Measurements from ENCODE around the gene B4GALT1. TPM values are rescaled to one million over a fixed set of nuclear protein-coding genes. Genes with fewer than 3 reads are reported as not detected.

B4GALT1 gene, protein sequence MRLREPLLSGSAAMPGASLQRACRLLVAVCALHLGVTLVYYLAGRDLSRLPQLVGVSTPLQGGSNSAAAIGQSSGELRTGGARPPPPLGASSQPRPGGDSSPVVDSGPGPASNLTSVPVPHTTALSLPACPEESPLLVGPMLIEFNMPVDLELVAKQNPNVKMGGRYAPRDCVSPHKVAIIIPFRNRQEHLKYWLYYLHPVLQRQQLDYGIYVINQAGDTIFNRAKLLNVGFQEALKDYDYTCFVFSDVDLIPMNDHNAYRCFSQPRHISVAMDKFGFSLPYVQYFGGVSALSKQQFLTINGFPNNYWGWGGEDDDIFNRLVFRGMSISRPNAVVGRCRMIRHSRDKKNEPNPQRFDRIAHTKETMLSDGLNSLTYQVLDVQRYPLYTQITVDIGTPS
- 10 to 100 TPM; 28.7 to 30.8 TPM for total RNA-seq
- 10 to 100 TPM; 15.1 to 24.2 (median 18.6) TPM for polyA plus RNA-seq
- 26.4 to 107 (median 33.1) reads per million in 6 experiments for total RNA-seq

DNA sequence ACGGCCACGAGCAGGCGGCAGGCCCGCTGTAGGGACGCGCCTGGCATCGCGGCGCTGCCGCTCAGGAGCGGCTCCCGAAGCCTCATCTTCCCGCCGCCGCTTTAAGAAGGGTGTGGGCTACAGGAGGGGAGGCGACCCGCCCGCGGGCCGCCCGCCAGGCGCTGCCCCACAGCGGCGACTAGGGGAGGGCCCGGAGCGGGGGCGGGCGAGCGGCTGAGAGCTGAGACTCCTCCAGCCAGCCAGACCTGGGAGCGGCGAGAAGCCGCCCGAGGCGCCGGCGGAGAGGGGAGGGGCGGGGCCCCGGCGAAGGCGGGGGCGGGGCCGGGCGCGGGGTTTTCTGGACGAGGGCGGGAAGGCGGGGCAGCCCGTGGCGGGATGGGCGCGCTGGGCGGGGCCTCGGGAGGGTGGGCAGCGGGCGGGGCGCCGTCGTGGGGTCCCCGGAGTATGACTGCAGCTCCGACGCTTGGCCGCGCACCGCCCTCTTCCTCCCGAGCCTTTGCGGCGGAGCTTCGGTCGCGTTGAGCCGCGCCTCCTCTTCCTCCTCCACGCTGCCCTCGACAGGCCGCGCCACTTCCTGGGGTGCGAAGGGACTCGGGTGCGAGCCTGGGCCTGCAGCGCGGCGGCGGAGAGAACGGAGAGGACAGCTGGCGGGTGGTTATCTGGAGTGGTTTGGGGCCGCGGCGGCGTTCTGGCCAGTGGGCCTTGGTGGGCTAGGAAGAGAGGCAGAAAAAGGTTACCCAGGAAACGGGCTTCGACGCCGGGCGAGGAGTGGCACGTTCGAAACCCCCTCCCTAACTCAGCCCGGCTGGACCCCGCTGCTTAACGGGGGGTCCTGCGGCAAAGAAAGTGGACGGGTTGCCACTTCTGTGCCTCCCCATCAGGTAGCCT lies at the start of gene B4GALT1:
B4GALT1 (minus strand) TSS at position 253 of the 888 bp plus-strand sequence; CDS start at position 86, 167 bp downstream.
- POLR2A ChIA-PET: interaction anchor here (0.6 to 2.8 kb wide), 16 partner anchors 12 to 142 kb away, joined by 3 to 36 read pairs (median 6); partner anchors contain the start of genes BAG1, CHMP5, DNAJA1 and NFX1

DNA sequence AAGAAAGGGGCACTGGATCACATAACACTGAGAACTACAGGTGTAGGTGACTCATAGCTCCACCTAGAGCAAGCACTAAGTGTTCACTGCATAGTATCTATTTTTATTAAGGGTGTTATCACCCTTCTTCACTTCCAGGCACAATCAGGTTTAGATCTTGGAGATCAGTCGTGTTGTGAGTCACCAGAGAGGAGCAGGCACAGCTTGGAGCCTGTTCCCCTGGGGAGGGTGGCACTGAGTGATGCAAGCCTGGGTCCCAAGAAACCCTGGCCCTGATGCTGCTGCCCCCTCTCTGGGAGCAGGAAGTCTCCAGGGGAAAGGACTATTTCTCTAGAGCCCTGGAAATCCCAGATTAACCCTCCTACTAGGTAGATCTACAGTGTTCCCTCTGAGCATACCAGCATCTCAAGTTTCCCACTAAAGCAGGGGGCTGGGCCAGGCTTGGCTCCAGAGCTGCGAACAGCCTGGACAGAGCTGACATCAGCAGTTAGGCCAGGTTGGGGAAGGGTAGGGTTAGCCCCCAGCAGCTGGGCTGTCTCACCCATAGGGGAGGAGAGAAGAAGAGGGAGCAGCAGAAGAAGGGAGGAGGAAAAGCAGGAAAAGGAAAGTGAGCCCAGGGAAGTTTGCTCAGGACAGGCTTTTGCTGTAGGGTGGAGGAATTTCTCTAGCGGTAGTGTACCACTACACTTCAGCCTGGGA lies 44.7 kb upstream of the B4GALT1 start:
- H3K4me3 Mint-ChIP-seq: no peak overlapping the region
- no peak overlapping the region for H3K27ac Mint-ChIP-seq
- peaks cover 0 to 1% (median 0%) of the 10 kb centered on the region in 9 donors for H3K9me3 Mint-ChIP-seq
- no peak for DNase-seq
- H3K4me1 Mint-ChIP-seq: no peaks in the 10 kb centered on the region
- H3K36me3 Mint-ChIP-seq: no peaks in the 10 kb centered on the region
- POLR2A ChIA-PET: no interaction called here
- ATAC-seq: no peak
- H3K27me3 Mint-ChIP-seq: no peaks in the 10 kb centered on the region

More for the DNA sequence above, at the start of gene B4GALT1:
- Mint-ChIP-seq H3K9me3 (no peaks in the 10 kb centered on the region), H3K27ac (peak within 1 kb of the TSS; percentile 94 to 100 (median 99)), H3K36me3 (no peaks in the 10 kb centered on the region), H3K27me3 (no peaks in the 10 kb centered on the region), H3K4me1 (peaks cover 41 to 69% (median 62%) of the 10 kb centered on the region in 4 donors), H3K4me3 (peak within 1 kb of the TSS; percentile 89 to 99 (median 96))
- peak; percentile 81 to 82 for ATAC-seq
- peak; percentile 86 to 99 (median 93) for DNase-seq

DNA sequence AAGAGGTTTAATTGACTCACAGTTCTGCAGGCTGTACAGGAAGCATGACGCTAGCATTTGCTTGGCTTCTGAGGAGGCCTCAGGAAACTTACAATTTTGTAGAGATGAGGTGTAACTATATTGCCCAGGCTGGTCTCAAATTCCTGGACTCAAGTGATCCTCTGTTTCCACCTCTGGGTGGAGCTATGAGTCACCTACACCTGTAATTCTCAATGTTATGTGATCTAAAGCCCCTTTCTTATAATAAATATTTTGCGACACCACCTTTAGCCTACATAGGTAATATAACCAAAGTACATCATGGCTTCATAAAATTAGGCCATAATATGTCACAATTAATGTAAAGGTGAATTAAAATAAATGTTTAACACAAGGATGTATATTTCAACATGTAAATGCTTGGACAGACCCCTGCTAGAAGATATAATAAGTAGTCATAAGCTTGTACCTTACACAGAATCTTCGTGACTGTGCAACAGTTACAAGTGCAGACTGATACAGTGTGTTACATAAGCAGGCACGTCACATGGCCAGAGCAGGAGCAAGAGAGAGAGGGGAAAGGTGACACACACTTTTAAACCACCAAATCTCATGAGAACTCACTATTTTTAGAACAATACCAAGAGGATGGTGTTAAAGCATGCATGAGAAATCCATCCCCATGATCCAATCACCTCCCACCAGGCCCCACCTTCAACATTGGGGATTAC lies 43.0 kb upstream of the B4GALT1 start:
- H3K4me1 Mint-ChIP-seq: no peaks in the 10 kb centered on the region
- no peaks in the 10 kb centered on the region for H3K36me3 Mint-ChIP-seq
- DNase-seq (no peak), ATAC-seq (no peak)
- no peak overlapping the region for H3K27ac Mint-ChIP-seq
- H3K4me3 Mint-ChIP-seq: no peak overlapping the region
- POLR2A ChIA-PET: no interaction called here
- H3K27me3 Mint-ChIP-seq: peaks cover 0 to 2% (median 0%) of the 10 kb centered on the region in 5 donors
- peaks cover 0 to 1% (median 0%) of the 10 kb centered on the region in 9 donors for H3K9me3 Mint-ChIP-seq

DNA sequence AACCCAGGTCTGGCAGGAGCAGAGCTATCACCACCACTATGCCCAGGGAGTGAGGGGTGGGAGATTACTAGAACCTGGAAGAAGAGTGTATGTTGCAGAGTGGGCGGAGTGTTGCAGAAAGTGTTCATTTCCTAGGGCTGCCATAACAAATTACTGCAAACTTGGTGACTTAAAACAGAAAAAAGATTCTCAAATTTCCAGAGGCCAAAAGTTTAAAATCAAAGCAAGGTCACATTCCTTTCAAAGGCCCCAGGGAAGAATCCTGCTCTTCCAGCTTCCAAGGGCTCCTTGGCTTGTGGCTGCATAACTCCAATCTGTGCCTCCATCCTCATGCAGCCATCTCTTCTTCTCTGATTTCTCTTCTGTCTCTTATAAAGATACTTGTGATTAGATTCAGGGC lies 42.3 kb upstream of the B4GALT1 start:
- Mint-ChIP-seq H3K27ac (peak overlapping the region in 1 of 10 donors; percentile 20), H3K36me3 (no peaks in the 10 kb centered on the region), H3K4me1 (no peaks in the 10 kb centered on the region), H3K27me3 (peaks cover 0 to 2% (median 0%) of the 10 kb centered on the region in 5 donors), H3K4me3 (no peak overlapping the region), H3K9me3 (peaks cover 0 to 1% (median 0%) of the 10 kb centered on the region in 9 donors)
- DNase-seq: no peak
- ATAC-seq: no peak
- POLR2A ChIA-PET: no interaction called here

DNA sequence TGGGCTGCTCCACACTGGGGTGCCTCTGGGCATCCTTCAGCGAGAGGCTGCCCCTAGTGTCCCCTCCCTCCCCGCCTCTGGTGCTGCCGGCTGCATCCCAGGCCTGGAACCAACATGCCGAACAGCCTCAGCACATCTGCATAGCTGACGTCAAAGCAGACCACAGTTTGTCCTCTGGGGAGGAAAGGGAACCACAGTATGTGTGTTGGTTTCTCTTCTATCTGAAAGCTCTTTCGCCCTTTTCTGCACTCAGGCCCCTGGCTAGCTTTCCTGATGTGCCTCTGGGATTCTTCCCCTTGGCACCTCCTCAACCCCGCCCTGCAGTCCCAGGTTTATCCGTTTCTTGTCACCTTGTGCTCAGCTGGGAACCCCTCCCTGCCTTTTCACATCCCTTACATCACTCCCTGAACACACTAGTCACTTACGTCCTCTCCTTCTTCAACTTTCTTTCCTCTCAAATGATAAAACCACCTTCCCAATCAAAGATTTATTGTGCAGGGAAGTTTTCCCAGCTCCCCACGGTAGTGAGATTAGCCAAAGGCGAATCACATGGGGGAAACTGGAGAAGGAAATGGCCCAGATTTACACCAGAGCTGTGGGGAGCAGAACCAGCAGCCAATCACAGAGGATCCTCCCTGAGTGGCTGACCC lies 35.5 kb upstream of the B4GALT1 start:
- H3K27me3 Mint-ChIP-seq: peaks cover 0 to 2% (median 0%) of the 10 kb centered on the region in 5 donors
- no peaks in the 10 kb centered on the region for H3K36me3 Mint-ChIP-seq
- H3K4me3 Mint-ChIP-seq: peak overlapping the region in 1 of 10 donors; percentile 63
- peaks cover 0 to 1% (median 0%) of the 10 kb centered on the region in 9 donors for H3K9me3 Mint-ChIP-seq
- DNase-seq: peak in 7 of 10 donors; percentile 15 to 66 (median 23)
- peak overlapping the region in 2 of 10 donors; percentile 33 to 79 for H3K27ac Mint-ChIP-seq
- peaks cover 6 to 11% (median 7%) of the 10 kb centered on the region in 4 donors for H3K4me1 Mint-ChIP-seq
- ATAC-seq: peak; percentile 79 to 95
- POLR2A ChIA-PET: no interaction called here

DNA sequence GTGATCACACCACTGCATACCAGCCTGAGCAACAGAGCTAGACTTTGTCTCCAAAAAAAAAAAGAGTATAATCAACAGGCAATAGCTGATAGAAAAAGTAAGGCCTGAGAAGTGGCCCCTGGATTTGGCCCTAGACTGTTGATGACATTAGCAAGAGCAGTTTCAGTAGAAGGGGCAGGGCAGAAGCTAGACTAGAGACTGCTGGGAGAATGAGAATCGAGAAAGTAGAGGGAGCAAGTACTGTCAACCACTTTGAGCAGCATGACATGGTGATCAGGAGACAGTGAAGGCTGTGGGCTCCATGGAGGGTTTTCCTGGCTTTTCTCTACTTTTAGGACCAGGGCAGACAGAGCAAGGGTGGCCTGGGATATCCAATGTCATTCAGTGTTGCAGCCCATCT lies 34.9 kb upstream of the B4GALT1 start:
- H3K9me3 Mint-ChIP-seq: peaks cover 0 to 1% (median 0%) of the 10 kb centered on the region in 9 donors
- POLR2A ChIA-PET: interaction anchor here (1.2 kb wide), 1 partner anchor 31 kb away, joined by 3 read pairs; no protein-coding TSS in a partner anchor
- H3K36me3 Mint-ChIP-seq: no peaks in the 10 kb centered on the region
- H3K27me3 Mint-ChIP-seq: peaks cover 0 to 2% (median 0%) of the 10 kb centered on the region in 5 donors
- no peak for DNase-seq
- peak overlapping the region in 2 of 10 donors; percentile 33 to 70 for H3K27ac Mint-ChIP-seq
- no peak overlapping the region for H3K4me3 Mint-ChIP-seq
- ATAC-seq: peak in 1 of 2 donors; percentile 11
- peaks cover 6 to 11% (median 7%) of the 10 kb centered on the region in 4 donors for H3K4me1 Mint-ChIP-seq

DNA sequence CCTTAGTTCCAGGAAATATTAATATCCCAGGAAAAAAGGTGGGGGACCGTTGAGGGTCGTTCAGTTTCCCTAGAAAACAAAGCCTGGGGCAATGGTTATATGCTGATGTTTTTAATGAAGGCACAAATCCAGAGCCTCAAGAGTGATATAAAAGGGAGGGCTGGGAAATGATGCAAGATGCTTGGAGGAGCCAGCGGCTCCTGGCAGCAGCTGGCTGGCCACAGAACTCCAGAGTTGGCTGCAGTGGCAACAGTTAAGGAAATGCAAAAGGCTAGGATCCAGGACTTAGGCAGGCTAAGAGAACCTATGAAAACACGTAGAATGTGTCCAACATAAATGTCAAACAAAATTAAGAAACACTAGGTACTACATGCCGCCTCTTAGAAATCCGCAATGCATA lies 31.0 kb upstream of the B4GALT1 start:
- POLR2A ChIA-PET: no interaction called here
- Mint-ChIP-seq H3K27me3 (no peaks in the 10 kb centered on the region), H3K9me3 (no peaks in the 10 kb centered on the region), H3K27ac (no peak overlapping the region), H3K4me3 (no peak overlapping the region), H3K4me1 (peaks cover 6 to 11% (median 7%) of the 10 kb centered on the region in 4 donors), H3K36me3 (no peaks in the 10 kb centered on the region)
- ATAC-seq (no peak), DNase-seq (no peak)

DNA sequence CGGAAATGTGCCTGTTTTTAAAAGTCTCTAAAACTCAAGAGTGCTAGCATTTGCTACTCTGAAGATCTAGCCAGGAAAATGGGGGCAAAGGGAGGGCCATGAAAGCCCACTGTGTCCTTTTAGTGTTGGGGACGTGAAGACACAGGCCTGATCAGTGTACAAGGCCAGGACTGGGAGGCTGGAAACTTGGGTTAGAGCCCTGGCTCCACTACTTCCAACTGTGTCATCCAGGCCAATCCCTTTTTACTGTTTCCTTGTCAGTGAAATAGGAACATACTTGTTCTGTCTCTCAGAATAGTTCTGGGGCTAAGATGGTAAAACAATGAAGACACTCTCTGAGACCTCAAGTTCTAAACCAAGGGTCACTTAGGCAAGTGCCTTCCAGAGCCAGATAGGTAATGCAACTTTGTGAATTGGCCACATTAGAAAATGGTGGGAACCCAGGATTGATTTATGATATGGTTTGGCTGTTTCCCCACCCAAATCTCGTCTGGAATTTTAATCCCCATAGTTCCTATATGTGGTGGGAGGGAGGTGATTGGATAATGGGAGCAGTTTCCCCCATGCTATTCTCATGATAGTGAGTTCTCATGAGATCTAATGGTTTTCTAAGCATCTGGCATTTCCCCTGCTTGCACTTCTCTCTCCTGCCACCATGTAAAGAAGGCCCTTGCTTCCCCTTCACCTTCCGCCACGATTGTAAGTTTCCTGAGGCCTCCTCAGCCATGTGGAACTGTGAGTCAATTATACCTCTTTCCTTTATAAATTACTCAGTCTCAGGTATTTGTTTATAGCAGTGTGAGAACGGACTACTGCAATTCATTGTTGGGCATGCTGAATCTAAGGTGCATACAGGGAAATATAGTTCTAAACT lies 30.4 kb upstream of the B4GALT1 start:
- peaks cover 1 to 6% (median 3%) of the 10 kb centered on the region in 4 donors for H3K4me1 Mint-ChIP-seq
- POLR2A ChIA-PET: no interaction called here
- no peaks in the 10 kb centered on the region for H3K36me3 Mint-ChIP-seq
- H3K27ac Mint-ChIP-seq: peak overlapping the region in 1 of 10 donors; percentile 35
- no peak overlapping the region for H3K4me3 Mint-ChIP-seq
- no peaks in the 10 kb centered on the region for H3K27me3 Mint-ChIP-seq
- DNase-seq: no peak
- no peaks in the 10 kb centered on the region for H3K9me3 Mint-ChIP-seq
- no peak for ATAC-seq

DNA sequence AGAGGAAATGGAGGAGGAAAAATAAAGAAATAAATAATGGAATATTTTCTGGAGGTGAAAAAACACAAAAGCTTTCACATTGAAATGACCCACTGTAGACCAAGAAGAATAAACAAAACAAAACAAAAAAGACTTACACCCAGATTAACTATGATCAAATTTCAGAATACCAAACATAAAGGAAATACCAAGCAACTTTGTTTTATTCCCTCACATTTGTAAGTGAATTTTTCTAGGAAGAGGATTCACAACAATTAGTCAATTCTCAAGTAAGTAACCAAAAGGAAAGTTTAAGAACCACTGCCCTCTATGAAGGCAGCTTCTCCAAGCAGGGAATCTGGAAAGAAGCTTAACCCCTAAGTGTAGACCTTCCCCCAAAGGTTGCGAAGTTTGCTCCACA lies 29.6 kb upstream of the B4GALT1 start:
- no peaks in the 10 kb centered on the region for H3K27me3 Mint-ChIP-seq
- H3K4me3 Mint-ChIP-seq: no peak overlapping the region
- H3K9me3 Mint-ChIP-seq: no peaks in the 10 kb centered on the region
- POLR2A ChIA-PET: interaction anchor here (0.7 kb wide), 1 partner anchor 111 kb away, joined by 3 read pairs; no protein-coding TSS in a partner anchor
- no peaks in the 10 kb centered on the region for H3K36me3 Mint-ChIP-seq
- no peak overlapping the region for H3K27ac Mint-ChIP-seq
- no peaks in the 10 kb centered on the region for H3K4me1 Mint-ChIP-seq
- ATAC-seq (no peak), DNase-seq (no peak)

DNA sequence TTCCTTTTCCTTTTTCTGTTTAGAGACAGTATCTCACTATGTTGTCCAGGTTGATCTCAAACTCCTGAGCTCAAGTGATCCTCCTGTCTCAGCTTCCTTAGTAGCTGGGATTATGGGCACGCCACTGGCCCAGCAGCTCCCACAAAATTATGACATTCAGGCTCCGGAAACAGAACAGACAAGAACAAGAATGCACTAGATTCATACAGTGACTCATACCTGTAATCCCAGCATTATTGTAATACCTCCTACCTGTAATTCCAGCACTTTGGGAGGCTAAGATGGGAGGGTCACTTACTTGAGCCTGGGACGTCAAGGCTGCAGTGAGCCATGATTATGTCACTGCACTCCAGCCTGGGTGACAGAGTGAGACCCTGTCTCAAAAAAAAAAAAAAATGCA lies 26.7 kb upstream of the B4GALT1 start:
- no peaks in the 10 kb centered on the region for H3K36me3 Mint-ChIP-seq
- peaks cover 0 to 2% (median 0%) of the 10 kb centered on the region in 5 donors for H3K27me3 Mint-ChIP-seq
- H3K9me3 Mint-ChIP-seq: no peaks in the 10 kb centered on the region
- POLR2A ChIA-PET: no interaction called here
- H3K27ac Mint-ChIP-seq: peak overlapping the region in 1 of 10 donors; percentile 73
- no peaks in the 10 kb centered on the region for H3K4me1 Mint-ChIP-seq
- ATAC-seq (no peak), DNase-seq (no peak)
- no peak overlapping the region for H3K4me3 Mint-ChIP-seq

All from naive thymus-derived CD8-positive, alpha-beta T cell (primary cell).